Measurements from ENCODE around the gene GNG12. TPM values are rescaled to one million over a fixed set of nuclear protein-coding genes. Genes with fewer than 3 reads are reported as not detected.

GNG12 gene
- total RNA-seq, 4 donors from 2014 or later: 69.1 to 161 (median 97.7) TPM

DNA sequence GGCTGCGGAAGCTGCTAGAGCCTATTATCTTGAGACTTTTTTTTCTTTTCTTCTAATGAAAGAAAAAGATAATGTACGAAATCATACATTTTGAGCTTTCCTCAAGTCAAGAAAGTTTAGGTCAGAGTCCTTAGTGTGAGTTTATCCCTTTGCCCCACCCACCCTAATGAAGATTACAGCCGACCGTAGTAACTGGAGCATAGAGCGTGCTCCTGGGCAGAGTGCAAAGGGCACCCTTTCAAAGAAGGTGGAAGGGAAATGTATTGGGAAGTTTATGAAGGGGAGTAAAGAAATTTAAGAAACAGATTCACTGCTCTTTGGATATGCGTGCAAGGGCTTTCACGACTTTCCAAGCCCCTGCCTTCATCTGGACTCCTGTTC, 17.2 kb downstream of the GNG12 start:
- TF ChIP-seq, protein P1, sequence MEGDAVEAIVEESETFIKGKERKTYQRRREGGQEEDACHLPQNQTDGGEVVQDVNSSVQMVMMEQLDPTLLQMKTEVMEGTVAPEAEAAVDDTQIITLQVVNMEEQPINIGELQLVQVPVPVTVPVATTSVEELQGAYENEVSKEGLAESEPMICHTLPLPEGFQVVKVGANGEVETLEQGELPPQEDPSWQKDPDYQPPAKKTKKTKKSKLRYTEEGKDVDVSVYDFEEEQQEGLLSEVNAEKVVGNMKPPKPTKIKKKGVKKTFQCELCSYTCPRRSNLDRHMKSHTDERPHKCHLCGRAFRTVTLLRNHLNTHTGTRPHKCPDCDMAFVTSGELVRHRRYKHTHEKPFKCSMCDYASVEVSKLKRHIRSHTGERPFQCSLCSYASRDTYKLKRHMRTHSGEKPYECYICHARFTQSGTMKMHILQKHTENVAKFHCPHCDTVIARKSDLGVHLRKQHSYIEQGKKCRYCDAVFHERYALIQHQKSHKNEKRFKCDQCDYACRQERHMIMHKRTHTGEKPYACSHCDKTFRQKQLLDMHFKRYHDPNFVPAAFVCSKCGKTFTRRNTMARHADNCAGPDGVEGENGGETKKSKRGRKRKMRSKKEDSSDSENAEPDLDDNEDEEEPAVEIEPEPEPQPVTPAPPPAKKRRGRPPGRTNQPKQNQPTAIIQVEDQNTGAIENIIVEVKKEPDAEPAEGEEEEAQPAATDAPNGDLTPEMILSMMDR (IDR thresholded peaks at IDR 0.05; ENCODE audit: low read depth): no peak

DNA sequence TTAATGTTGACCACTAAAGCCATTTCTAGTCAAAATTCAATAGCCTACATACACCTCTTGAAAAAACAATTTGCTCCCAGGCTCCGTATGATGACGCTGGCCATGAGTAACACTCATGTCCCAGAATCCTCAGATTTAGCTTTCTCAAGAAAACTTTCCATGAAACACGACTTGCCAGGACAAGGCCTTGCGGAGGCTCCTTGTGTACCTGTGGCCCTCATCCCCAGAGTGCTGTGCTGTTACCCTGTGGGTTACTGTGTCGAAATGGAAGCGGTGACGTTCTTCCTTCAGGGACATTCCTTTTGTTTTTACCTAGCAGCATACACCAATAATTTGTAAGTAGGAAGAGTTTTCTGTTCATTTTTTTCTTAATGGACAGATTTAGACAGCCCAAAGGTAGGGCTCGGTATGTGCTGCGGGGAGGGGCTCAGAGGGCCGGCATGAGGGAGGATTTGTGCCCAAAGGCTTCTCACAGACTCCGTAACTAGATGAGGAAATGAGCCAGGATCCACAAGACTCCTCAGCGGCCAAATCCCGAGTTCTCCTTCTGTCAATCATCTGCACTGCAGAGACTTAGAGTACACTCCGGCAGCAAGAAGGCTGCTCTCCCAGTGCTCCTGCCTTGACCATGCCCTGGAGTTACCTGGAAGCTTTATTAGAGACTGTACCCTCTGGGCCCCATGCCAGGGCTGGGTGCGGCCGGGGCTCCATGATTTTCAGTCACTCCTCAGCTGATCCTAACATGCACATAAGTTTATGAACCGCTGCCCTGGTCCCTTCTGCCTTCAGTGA, 17.8 kb downstream of the GNG12 start:
- TF ChIP-seq, protein P1 (IDR thresholded peaks at IDR 0.05; ENCODE audit: low read depth): no peak

DNA sequence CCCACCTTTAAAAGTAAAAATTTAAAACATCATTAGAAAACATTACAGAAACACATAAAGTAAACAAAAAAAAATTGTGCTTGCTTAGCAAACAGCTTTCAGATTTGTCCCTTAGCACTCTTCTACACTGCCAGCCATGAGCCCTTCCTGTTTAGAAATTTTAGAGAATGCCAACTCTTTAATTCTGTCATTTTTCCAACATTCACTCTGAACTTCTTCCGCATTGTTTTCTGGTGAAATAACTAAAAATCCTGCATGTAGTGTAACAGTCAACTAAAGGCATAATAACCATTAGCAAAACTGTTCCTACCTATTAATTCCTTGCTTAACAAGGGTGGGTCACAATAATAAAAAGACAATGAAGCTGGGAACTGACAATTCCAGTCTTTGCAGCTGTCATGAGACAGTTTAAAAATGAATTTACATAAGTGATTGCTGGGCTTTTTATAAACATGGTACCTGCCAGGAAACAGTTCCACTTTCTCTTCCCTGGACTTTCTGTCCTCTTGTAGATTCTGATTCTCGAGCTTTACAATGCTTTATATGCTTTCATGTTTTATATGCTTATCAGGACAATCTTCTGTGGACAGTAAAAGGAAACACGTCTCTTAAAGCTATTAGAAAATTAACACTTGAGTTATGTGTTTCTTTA, 19.0 kb downstream of the GNG12 start:
- TF ChIP-seq, protein P1 (IDR thresholded peaks at IDR 0.05; ENCODE audit: low read depth): no peak

DNA sequence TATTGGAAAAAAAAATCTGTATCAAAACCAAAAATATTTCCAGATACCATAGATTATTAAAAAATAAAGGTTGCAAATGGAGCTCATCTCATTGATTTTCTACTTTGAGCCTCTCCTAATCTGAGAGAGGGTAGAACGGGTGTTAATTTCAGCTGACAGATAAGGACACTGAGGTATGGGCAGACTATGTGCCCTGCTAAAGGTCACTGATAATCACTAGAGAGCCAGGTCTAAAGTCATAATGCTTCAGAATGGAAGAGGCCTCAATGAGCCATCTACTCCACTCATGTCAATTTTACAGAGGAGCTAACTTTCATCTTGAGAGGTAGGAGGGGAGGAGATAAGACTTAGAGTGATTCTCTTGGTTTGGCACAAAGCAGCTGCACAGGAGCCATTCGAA, 21.0 kb downstream of the GNG12 start:
- TF ChIP-seq, protein P1 (IDR thresholded peaks at IDR 0.05; ENCODE audit: low read depth): no peak

DNA sequence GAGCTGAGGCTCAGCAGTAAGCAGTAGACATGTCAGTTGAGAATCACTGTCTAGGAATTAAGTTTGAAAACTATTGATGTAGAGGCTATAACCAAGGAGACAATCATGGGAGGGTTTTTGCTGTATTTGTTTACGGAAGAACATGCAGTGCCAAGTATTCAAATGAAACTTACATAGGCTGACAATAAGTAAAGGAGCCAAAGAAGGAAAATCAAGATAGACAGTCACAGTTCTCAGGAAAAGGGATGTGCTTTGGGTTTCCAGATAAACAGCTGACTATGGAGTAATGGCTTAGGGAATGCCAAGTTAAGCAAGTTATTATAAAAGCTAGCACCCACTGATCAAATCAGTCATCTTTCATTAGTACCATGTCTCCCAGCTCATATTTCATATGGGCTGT, 21.5 kb downstream of the GNG12 start:
- TF ChIP-seq, protein P1 (IDR thresholded peaks at IDR 0.05; ENCODE audit: low read depth): no peak

DNA sequence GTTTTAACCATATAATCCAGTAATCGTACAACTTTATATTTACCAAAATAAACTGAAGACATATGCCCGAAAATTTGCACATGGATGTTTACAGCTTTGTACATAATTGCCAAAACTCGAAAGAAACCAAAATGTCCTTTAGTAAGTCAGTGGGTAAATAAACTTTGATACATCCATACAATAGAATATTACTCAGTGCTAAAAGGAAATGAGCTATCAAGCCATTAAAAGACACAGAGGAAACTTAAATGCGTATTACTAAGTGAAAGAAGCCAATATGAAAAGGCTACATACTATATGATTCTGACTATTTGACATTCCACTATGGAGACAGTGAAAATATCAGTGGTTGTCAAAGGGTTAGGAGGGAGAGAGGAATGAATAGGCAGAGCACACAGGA, 23.4 kb downstream of the GNG12 start:
- TF ChIP-seq, protein P1 (IDR thresholded peaks at IDR 0.05; ENCODE audit: low read depth): no peak

DNA sequence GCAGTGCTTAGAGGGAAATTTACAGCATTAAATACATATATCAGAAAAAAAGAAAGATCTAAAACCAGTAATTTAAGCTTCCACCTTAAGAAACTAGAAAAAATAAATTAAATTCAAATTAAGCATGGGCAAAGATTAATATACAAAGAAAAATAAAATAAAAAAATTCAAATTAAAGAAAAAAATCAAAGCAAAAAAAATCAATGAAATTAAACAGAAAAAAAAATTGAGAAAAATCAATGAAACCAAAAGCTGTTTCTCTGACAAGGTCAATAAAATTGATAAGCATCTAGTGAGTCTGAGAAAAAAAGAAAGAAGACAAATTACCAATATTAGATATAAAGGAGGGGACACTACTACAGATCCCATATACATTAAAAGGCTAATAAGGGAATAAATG, 26.0 kb downstream of the GNG12 start:
- TF ChIP-seq, protein P1 (IDR thresholded peaks at IDR 0.05; ENCODE audit: low read depth): no peak

Data from subcutaneous adipose tissue (tissue), 4 donors.